Measurements from ENCODE around the gene LSM14B. TPM values are rescaled to one million over a fixed set of nuclear protein-coding genes. Genes with fewer than 3 reads are reported as not detected.

Gene LSM14B
- total and polyA plus RNA-seq, 3 donors from 2014 or later = 91.0 to 137 (median 116) TPM

DNA sequence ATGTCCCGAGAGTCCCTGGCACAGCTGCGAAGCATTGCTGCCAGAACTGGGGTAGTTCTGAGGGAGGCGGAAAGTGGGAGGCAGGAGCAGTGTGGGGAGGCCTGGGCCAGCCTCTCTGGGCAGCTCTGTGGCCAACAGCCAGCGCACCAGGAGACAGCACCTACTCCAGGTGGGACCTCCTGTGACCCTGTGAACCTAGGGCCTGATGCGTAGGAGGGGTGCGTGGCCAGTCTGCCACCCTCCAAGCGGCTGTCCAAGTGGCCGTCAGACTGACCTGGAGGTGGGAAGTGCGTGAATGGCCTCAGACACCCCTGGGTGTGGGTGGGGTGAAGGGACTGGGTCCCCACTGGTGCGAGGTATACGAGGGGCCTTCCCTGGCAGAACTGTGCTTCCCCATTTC is 36.8 kb downstream of the LSM14B start:
- no peak overlapping the region for H3K27ac ChIP-seq
- no peaks in the 10 kb centered on the region for H3K9me3 ChIP-seq
- 83 to 89% methylated on average over 7 to 11 of the region's 11 CpGs for WGBS, 2 donors
- no peak overlapping the region for H3K4me3 ChIP-seq
- intact Hi-C loops (cut with DNase I; ENCODE audit: low total_unique reads) = no loop called here
- TF ChIP-seq, protein P1, sequence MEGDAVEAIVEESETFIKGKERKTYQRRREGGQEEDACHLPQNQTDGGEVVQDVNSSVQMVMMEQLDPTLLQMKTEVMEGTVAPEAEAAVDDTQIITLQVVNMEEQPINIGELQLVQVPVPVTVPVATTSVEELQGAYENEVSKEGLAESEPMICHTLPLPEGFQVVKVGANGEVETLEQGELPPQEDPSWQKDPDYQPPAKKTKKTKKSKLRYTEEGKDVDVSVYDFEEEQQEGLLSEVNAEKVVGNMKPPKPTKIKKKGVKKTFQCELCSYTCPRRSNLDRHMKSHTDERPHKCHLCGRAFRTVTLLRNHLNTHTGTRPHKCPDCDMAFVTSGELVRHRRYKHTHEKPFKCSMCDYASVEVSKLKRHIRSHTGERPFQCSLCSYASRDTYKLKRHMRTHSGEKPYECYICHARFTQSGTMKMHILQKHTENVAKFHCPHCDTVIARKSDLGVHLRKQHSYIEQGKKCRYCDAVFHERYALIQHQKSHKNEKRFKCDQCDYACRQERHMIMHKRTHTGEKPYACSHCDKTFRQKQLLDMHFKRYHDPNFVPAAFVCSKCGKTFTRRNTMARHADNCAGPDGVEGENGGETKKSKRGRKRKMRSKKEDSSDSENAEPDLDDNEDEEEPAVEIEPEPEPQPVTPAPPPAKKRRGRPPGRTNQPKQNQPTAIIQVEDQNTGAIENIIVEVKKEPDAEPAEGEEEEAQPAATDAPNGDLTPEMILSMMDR (IDR thresholded peaks at IDR 0.05) = no peak
- no peak for TF ChIP-seq POLR2A (IDR thresholded peaks at IDR 0.05)
- no peak for DNase-seq
- H3K36me3 ChIP-seq (ENCODE audit: low read depth, missing control alignments) = no peaks in the 10 kb centered on the region
- peaks cover 6% of the 10 kb centered on the region for H3K4me1 ChIP-seq
- no peaks in the 10 kb centered on the region for H3K27me3 ChIP-seq

DNA sequence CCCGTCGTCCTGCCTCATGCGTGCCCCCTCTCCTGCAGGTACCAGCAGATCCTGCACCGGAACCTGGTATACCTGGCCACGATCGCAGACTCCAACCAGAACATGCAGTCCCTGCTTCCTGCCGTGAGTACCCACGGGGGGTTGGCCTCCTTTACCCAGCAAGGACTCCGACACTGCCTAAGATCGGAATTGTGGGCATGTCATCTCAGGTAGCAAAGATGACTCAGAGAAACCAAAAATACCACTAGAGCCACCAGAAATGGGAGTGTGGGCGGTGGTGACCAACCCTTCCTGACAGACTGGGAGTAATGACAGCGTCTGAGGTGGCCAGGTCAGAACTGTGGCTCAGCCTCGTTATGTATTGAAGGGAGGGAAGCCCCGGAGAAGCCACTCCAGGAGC is 37.6 kb downstream of the LSM14B start:
- Histone ChIP-seq H3K27me3 (no peaks in the 10 kb centered on the region), H3K36me3 (ENCODE audit: low read depth, missing control alignments) (no peaks in the 10 kb centered on the region), H3K4me3 (no peak overlapping the region), H3K9me3 (no peaks in the 10 kb centered on the region), H3K4me1 (peaks cover 6% of the 10 kb centered on the region), H3K27ac (no peak overlapping the region)
- DNase-seq = no peak
- intact Hi-C loops (cut with DNase I; ENCODE audit: low total_unique reads) = no loop called here
- WGBS, 2 donors = 86 to 89% methylated on average over 8 to 14 of the region's 14 CpGs
- TF ChIP-seq, protein P1 (IDR thresholded peaks at IDR 0.05) = no peak
- TF ChIP-seq POLR2A (IDR thresholded peaks at IDR 0.05) = no peak

DNA sequence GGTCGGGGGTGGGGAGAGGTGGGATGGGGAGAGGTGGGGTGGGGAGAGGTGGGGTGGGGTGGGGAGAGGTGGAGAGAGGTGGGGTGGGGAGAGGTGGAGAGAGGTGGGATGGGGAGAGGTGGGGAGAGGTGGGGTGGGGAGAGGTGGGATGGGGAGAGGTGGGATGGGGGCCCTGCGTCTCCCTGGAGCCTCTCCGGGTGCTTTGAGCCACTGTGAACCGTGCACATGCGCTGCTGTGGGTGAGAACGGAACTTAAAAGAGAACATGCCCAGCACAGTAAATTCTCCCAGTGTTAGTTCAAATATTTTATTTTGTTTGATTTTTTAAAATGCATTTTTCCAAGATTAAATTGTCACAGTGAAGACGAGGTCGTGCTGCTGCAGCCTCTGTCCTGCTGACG is 38.0 kb downstream of the LSM14B start:
- TF ChIP-seq, protein P1 (IDR thresholded peaks at IDR 0.05) = no peak
- no peak for TF ChIP-seq POLR2A (IDR thresholded peaks at IDR 0.05)
- 92 to 95% methylated on average over 8 to 9 of the region's 9 CpGs for WGBS, 2 donors

DNA sequence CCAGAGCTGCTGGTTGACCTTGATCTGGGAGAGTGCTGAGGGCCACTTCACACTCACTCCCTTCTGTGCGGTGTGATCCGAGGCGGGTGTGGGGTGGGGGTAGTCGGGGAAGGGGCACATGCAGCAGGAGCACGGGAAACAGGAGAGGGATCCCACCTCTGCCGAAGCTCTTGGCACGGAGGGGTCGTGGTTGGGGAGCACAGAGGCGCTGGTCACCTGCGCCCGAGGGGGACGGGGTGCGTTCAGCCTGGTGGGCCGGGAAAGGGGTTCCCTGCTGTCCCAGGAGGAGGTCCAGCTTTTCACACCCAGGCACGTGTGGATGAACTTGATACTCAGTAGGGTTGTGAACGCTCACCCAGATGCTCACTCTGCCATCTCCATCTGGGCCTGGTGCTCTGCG is 38.6 kb downstream of the LSM14B start:
- Histone ChIP-seq H3K4me3 (no peak overlapping the region), H3K4me1 (peaks cover 6% of the 10 kb centered on the region), H3K36me3 (ENCODE audit: low read depth, missing control alignments) (no peaks in the 10 kb centered on the region), H3K27ac (no peak overlapping the region), H3K9me3 (no peaks in the 10 kb centered on the region), H3K27me3 (no peaks in the 10 kb centered on the region)
- 91% methylated on average over 14 to 17 of the region's 17 CpGs for WGBS, 2 donors
- no peak for DNase-seq
- TF ChIP-seq, protein P1 (IDR thresholded peaks at IDR 0.05) = no peak
- TF ChIP-seq POLR2A (IDR thresholded peaks at IDR 0.05) = no peak
- intact Hi-C loops (cut with DNase I; ENCODE audit: low total_unique reads) = no loop called here

More for the DNA sequence above, 38.0 kb downstream of the LSM14B start:
- Histone ChIP-seq H3K9me3 (no peaks in the 10 kb centered on the region), H3K27me3 (no peaks in the 10 kb centered on the region), H3K36me3 (ENCODE audit: low read depth, missing control alignments) (no peaks in the 10 kb centered on the region), H3K27ac (no peak overlapping the region), H3K4me1 (peaks cover 6% of the 10 kb centered on the region), H3K4me3 (no peak overlapping the region)
- DNase-seq = no peak
- intact Hi-C loops (cut with DNase I; ENCODE audit: low total_unique reads) = no loop called here

DNA sequence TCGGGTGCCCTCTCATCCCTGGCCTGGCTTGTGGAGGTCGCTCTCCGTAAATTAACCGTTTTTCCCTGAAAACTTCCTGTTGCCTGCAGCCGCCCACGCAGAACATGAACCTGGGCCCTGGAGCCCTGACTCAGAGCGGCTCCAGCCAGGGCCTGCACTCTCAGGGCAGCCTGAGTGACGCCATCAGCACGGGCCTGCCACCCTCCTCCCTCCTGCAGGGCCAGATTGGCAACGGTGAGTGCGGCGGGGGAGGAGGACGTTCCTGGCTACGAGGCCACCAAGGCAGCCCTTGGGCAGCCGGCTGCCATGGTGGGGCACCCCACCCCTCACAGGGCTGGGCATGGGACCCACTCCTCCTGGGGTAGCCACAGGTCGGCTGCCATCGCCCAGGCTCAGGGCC is 39.1 kb downstream of the LSM14B start:
- no peak for DNase-seq
- 87 to 96% methylated on average over 9 to 16 of the region's 17 CpGs for WGBS, 2 donors
- H3K9me3 ChIP-seq = no peaks in the 10 kb centered on the region
- H3K27me3 ChIP-seq = no peaks in the 10 kb centered on the region
- no peak overlapping the region for H3K27ac ChIP-seq
- TF ChIP-seq, protein P1 (IDR thresholded peaks at IDR 0.05) = no peak
- no peak for TF ChIP-seq POLR2A (IDR thresholded peaks at IDR 0.05)
- peaks cover 6% of the 10 kb centered on the region for H3K4me1 ChIP-seq
- no peak overlapping the region for H3K4me3 ChIP-seq
- H3K36me3 ChIP-seq (ENCODE audit: low read depth, missing control alignments) = no peaks in the 10 kb centered on the region
- intact Hi-C loops (cut with DNase I; ENCODE audit: low total_unique reads) = no loop called here

All from testis (tissue), 3 donors.